GM23338 (cell line): ENCODE results near the gene ZNF22.

ENCODE experiments used
- CTCF ChIP-seq, 2 experiments: fragments of 200-600 bp in 1 of 2; sonication (generic) in 1 of 2; conservative IDR thresholded peaks; 2 replicates each; pipeline versions ENCODE4 v1.5.1 to v1.6.1; 2016 to 2017; ENCODE audit warnings: antibody characterized with exemption in 2 of 2, low read depth in 2 of 2, mild to moderate bottlenecking in 2 of 2, moderate library complexity in 1 of 2
- JUNB ChIP-seq: IDR thresholded peaks from one replicate; pipeline ENCODE4 v1.6.1; 2016; ENCODE audit warnings: antibody characterized with exemption; ENCODE audit not compliant: unreplicated experiment
- NANOG ChIP-seq: IDR thresholded peaks from 2 replicates; pipeline ENCODE4 v1.6.1; 2016; ENCODE audit warnings: antibody characterized with exemption, borderline replicate concordance
- STAT1 ChIP-seq: IDR thresholded peaks from one replicate; pipeline ENCODE4 v1.6.1; 2016; ENCODE audit warnings: antibody characterized with exemption; ENCODE audit not compliant: unreplicated experiment

- TF ChIP-seq CTCF (conservative IDR thresholded peaks at IDR 0.05; ENCODE audit: low read depth in 2 of 2) (no peak), STAT1 (no peak), JUNB (no peak), NANOG (no peak)
These were observed 15.5 kb upstream of the ZNF22 start for GRCh38 chr10:44985175-44985681.
